ENCODE measurements around the gene MRPL52.

Gene MRPL52

DNA sequence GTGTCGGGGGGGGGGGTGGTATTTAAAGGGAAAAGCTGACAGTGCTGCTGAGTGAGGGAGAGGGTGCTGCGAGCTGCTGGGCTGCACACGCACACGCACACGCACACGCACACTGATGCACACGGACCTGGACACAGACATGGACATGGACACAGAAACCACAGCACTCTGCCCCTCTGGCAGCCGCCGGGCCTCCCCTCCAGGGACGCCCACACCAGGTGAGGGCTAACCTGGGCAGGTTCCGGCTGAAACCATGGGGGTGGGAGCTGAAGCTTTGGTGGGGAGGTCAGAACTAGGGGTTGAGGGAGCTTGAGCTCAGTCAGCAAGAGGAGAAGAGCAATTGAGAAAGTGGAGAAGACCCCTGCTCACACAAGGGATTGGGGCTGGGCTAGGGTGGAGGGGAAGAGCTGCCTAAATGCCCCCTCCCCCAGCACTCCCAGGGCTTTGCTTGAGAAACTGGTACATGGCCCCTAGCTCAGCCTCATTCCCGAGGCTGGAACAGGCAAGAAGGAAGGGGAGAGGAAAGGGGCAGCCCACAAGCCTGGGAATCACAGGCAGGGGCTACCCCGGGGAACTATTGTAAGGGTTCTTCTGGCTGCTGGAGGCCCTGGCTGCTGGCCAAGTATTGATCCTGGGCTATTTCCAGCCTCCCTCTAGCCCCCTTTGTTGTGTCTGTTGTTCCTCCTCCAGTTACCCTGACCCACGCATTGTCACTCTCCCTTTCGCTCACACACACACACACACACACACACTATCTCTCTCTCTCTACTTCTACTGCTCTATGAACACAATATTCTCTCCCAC, 53.7 kb downstream of the MRPL52 start, which contains the start of gene REM2:
TSS of gene REM2 (plus strand) at position 50 of the 804 bp plus-strand sequence. CDS start at position 116, 66 bp downstream.
- DNase-seq, result peak; percentile 26 to 37

DNA sequence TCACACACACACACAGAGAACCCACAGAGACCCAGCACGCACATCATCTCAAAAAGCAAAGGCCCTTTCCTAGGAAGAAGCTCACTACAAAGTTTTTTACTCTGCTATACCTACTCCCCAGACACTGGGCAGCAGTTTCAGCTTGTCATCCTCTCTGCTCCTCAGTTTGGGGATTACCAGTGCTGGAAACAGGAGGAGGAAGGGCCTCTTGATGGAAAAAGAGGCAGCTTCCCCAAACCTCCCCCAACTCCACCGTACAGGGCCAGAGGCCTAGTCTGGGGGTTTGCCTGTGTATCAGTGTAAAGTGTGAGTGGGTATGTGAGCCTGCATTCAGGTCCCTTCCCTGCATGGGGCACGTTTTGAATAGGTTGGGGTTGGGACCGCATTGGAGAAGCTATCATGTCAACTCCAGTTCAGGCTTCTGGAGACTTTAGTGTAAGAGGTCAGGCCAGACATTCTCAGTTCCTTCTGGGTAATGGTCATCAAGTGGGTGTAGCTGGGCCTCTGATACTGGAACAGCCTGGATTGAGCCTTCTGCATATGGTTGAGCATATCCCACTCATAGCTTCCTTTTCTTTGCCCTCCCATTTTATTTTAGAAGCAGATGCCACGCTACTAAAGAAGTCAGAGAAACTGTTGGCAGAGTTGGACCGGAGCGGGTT, 54.5 kb downstream of the MRPL52 start:
- DNase-seq, result no peak

Measured in SHP77 (cell line).